PC-3 (cell line): ENCODE data around the gene SPCS3. TPM values are rescaled to one million over a fixed set of nuclear protein-coding genes. Genes with fewer than 3 reads are reported as not detected.
A peak's percentile ranks its signal among the peaks of the same experiment; 100 is the strongest.

ENCODE experiments used
- ATAC-seq: fragments of 200-7000 bp; cut with Tn5 transposase; 2 replicates; pipeline ENCODE4 v1.9.1; 2020; ENCODE audit warnings: mild to moderate bottlenecking, moderate library complexity
- BruUV-seq: library from RNA; stranded (reverse); fragments of 400-500 nt; replicated peaks from 2 replicates; lab custom pipeline; 2021; lab: Mats Ljungman, UMichigan
- CTCF ChIA-PET: fragments of 300-600 bp; sonication (Branson Sonifier 250); formaldehyde crosslinking; loops from one replicate; lab custom pipeline; 2022; ENCODE audit warnings: antibody characterized with exemption; lab: Charles Lee
- POLR2A ChIA-PET: fragments of 300-600 bp; sonication (Branson Sonifier 250); formaldehyde crosslinking; loops from one replicate; lab custom pipeline; 2022; ENCODE audit warnings: antibody characterized with exemption; ENCODE audit not compliant: unreplicated experiment; lab: Charles Lee
- DNase-seq: peaks from one replicate; pipeline ENCODE4 v3.0.0-alpha.2; 2015
- H2AFZ ChIP-seq: fragments of 300-600 bp; sonication (generic); 2 replicates; pipeline ENCODE4 v1.6.0; 2016; ENCODE audit warnings: antibody characterized with exemption, low read length
- H3F3A ChIP-seq: fragments of 300-600 bp; sonication (generic); one replicate; pipeline ENCODE4 v1.6.0; 2017; ENCODE audit warnings: antibody characterized with exemption, low read length, control low read depth, mild to moderate bottlenecking; ENCODE audit not compliant: unreplicated experiment
- H3K27ac ChIP-seq: fragments of 300-600 bp; sonication (generic); 2 replicates; pipeline ENCODE4 v1.5.1; 2016; ENCODE audit warnings: mild to moderate bottlenecking, low read length
- H3K27me3 ChIP-seq: fragments of 300-600 bp; sonication (generic); 2 replicates; pipeline ENCODE4 v1.6.1; 2016; ENCODE audit warnings: low read length, mixed read lengths
- H3K36me3 ChIP-seq: fragments of 300-600 bp; sonication (generic); 2 replicates; pipeline ENCODE4 v1.6.1; 2016; ENCODE audit warnings: low read depth, mixed run types, low read length, mixed read lengths
- H3K4me1 ChIP-seq: fragments of 300-600 bp; sonication (generic); 2 replicates; pipeline ENCODE4 v1.5.1; 2016; ENCODE audit warnings: low read length; ENCODE audit not compliant: insufficient read depth
- H3K4me2 ChIP-seq: fragments of 300-600 bp; sonication (generic); 2 replicates; pipeline ENCODE4 v1.6.0; 2016; ENCODE audit warnings: low read length
- H3K4me3 ChIP-seq: fragments of 300-600 bp; sonication (generic); 2 replicates; pipeline ENCODE4 v1.5.1; 2016; ENCODE audit warnings: mild to moderate bottlenecking, low read length, mixed read lengths
- H3K79me2 ChIP-seq: fragments of 300-600 bp; sonication (generic); 2 replicates; pipeline ENCODE4 v1.6.1; 2017; ENCODE audit warnings: low read length, mixed read lengths
- H3K9ac ChIP-seq: fragments of 300-600 bp; sonication (generic); 2 replicates; pipeline ENCODE4 v1.6.0; 2016; ENCODE audit warnings: mild to moderate bottlenecking, low read length
- H3K9me2 ChIP-seq: fragments of 300-600 bp; sonication (generic); replicated peaks from 2 replicates; pipeline ENCODE4 v1.6.1; 2016; ENCODE audit warnings: mixed run types, low read length, mixed read lengths
- H3K9me3 ChIP-seq: fragments of 300-600 bp; sonication (generic); 2 replicates; pipeline ENCODE4 v1.6.1; 2016; ENCODE audit warnings: low read length, mixed read lengths
- H4K20me1 ChIP-seq: fragments of 300-600 bp; sonication (generic); 2 replicates; pipeline ENCODE4 v1.6.1; 2016; ENCODE audit warnings: low read length, mixed read lengths
- EZH2 ChIP-seq: fragments of 300-600 bp; sonication (generic); IDR thresholded peaks from one replicate; pipeline ENCODE4 v1.6.1; 2017; ENCODE audit warnings: antibody characterized with exemption, mild to moderate bottlenecking, low read length; ENCODE audit not compliant: unreplicated experiment
- EZH2phosphoT487 ChIP-seq: fragments of 300-600 bp; sonication (generic); IDR thresholded peaks from 2 replicates; pipeline ENCODE4 v1.6.1; 2018; ENCODE audit warnings: mild to moderate bottlenecking, antibody characterized with exemption, low read length, borderline replicate concordance
- intact Hi-C: fragments of 100-400 bp; cut with micrococcal nuclease; formaldehyde crosslinking; loops from 2 replicates; pipeline ENCODE4 v1.9.0; 2023
- total RNA-seq: library from RNA; depleted of rRNA; stranded (reverse); fragments of >200 nt; gene quantifications from 2 replicates; pipeline ENCODE4 v1.2.3, GENCODE V29; 2014
- TF ChIP-seq, protein P1 (sequence below): fragments of 300-600 bp; sonication (generic); conservative IDR thresholded peaks from 2 replicates; pipeline ENCODE4 v1.5.1; 2017; ENCODE audit warnings: antibody characterized with exemption, low read depth, mild to moderate bottlenecking, low read length

SPCS3 gene
- total RNA-seq, 1 experiment from 2014 or later, result 56.1 TPM

DNA sequence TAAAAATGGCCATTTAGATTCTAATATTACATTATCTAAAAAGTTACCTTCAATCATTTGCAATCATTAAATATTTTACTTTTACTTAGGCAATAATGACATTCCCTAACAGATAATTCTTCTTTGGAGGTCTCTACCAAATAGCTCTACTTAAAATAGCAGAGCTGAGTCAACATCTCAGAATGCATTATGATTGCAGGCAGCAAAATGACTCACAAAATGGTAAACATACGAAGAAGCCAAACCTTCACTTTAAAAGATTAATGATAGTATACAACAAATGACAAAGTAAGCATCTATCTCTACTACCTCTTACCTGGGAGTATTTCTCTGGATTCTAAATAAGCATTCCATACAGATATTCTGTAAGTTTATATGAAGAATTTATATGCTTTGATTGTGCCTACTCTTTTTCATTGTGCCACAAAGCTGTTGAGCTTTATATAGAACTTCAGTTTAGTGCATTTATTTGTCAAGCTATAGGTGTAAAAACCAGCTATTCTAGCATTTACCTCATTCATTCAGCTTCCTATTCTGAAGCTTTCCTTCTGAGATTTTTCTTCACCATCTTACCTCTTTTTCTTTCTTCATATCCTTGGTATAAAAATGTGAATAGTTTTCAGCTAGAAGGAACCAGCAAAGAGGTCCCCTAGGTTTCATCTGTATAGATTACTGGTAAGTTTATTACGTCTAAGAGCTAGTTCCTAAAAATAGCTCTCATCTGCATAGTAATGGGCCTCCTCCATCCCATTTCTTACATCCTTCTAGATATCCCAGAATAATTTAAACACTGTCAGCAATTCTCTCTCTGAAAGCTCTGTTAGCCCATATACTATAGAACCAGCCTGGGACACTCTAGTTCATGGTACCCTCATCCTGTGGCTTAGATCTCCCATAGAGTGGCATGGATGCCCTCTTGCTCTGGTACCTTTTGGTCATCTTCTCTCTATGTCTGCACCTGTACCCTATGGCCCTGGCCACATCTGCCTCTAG lies 17.2 kb upstream of the SPCS3 start:
- H3K9me3 ChIP-seq, result no peaks in the 10 kb centered on the region
- ATAC-seq (peak; percentile 96), DNase-seq (peak; percentile 85)
- ChIA-PET CTCF (interaction anchor here (0.6 kb wide), 1 partner anchor 175 kb away, joined by 3 read pairs; no protein-coding TSS in a partner anchor), POLR2A (interaction anchor here (0.6 kb wide), 1 partner anchor 65 kb away, joined by 3 read pairs; no protein-coding TSS in a partner anchor)
- no peak for TF ChIP-seq EZH2phosphoT487
- TF ChIP-seq, protein P1, sequence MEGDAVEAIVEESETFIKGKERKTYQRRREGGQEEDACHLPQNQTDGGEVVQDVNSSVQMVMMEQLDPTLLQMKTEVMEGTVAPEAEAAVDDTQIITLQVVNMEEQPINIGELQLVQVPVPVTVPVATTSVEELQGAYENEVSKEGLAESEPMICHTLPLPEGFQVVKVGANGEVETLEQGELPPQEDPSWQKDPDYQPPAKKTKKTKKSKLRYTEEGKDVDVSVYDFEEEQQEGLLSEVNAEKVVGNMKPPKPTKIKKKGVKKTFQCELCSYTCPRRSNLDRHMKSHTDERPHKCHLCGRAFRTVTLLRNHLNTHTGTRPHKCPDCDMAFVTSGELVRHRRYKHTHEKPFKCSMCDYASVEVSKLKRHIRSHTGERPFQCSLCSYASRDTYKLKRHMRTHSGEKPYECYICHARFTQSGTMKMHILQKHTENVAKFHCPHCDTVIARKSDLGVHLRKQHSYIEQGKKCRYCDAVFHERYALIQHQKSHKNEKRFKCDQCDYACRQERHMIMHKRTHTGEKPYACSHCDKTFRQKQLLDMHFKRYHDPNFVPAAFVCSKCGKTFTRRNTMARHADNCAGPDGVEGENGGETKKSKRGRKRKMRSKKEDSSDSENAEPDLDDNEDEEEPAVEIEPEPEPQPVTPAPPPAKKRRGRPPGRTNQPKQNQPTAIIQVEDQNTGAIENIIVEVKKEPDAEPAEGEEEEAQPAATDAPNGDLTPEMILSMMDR, result no peak
- no peak for TF ChIP-seq EZH2
- H3K4me1 ChIP-seq, result peaks cover 23% of the 10 kb centered on the region
- no peaks in the 10 kb centered on the region for H3K36me3 ChIP-seq
- H3K4me3 ChIP-seq, result no peak overlapping the region
- BruUV-seq, result no TSS peak
- H3F3A ChIP-seq, result peaks cover 4% of the 10 kb centered on the region
- no peaks in the 10 kb centered on the region for H4K20me1 ChIP-seq
- no peak overlapping the region for H3K9ac ChIP-seq
- no peaks in the 10 kb centered on the region for H3K79me2 ChIP-seq
- intact Hi-C loops, result loop anchor here (2.0 to 5.0 kb wide), 2 partner anchors 16 to 35 kb away; partner anchors contain the start of gene SPCS3
- H2AFZ ChIP-seq, result no peak overlapping the region
- peak overlapping the region; percentile 12; the same call in 1 of the 2 replicates for H3K27ac ChIP-seq
- H3K4me2 ChIP-seq, result peak overlapping the region; percentile 47; the same call in 1 of the 2 replicates
- no peaks in the 10 kb centered on the region for H3K27me3 ChIP-seq
- H3K9me2 ChIP-seq, result no peaks in the 10 kb centered on the region

DNA sequence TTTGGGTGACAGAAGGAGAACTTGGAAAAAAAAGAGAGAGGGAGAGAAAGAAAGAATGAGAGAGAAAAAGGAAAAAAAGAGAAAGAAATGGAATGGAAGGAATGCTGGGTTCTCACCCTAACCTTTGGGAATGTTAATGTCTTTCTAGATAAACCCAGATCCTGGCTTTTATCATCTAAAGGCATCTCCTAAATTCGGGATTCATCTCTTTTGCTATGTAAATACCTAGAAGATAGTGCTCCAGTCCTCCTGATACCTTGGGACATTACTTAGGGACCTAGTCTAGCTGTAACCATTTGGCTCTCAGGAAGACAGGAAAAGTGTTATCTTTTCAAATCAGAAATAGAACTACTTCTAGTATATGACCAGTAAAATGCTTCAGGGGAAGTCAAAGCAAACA lies 15.8 kb upstream of the SPCS3 start:
- no TSS peak for BruUV-seq
- H3K27me3 ChIP-seq, result no peaks in the 10 kb centered on the region
- no peaks in the 10 kb centered on the region for H3K36me3 ChIP-seq
- no peak overlapping the region for H3K4me2 ChIP-seq
- no peak overlapping the region for H3K9ac ChIP-seq
- peaks cover 4% of the 10 kb centered on the region for H3F3A ChIP-seq
- DNase-seq (no peak), ATAC-seq (no peak)
- ChIA-PET POLR2A (no interaction called here), CTCF (no interaction called here)
- no peak overlapping the region for H3K4me3 ChIP-seq
- H3K9me3 ChIP-seq, result no peaks in the 10 kb centered on the region
- H3K4me1 ChIP-seq, result peaks cover 23% of the 10 kb centered on the region
- intact Hi-C loops, result loop anchor here (2.0 to 5.0 kb wide), 2 partner anchors 15 to 33 kb away; partner anchors contain the start of gene SPCS3
- no peaks in the 10 kb centered on the region for H4K20me1 ChIP-seq
- H2AFZ ChIP-seq, result no peak overlapping the region
- no peaks in the 10 kb centered on the region for H3K79me2 ChIP-seq
- TF ChIP-seq, protein P1, result no peak
- TF ChIP-seq EZH2phosphoT487 (no peak), EZH2 (no peak)
- no peaks in the 10 kb centered on the region for H3K9me2 ChIP-seq
- no peak overlapping the region for H3K27ac ChIP-seq
